Breast epithelium (tissue), 3 donors: Measurements from ENCODE around the gene PLIN3.

Source experiments
- POLR2AphosphoS5 ChIP-seq, 3 donors: sonication (generic); formaldehyde crosslinking; IDR thresholded peaks; one replicate each; pipeline ENCODE4 v1.6.1; 2017; ENCODE audit warnings: antibody characterized with exemption in 3 of 3
- TF ChIP-seq, protein P1 (sequence below), 3 donors: fragments of 450-650 bp; IDR thresholded peaks; one replicate each; pipeline ENCODE4 v1.5.1; 2016 to 2017; ENCODE audit warnings: antibody characterized with exemption in 3 of 3, mild to moderate bottlenecking in 3 of 3, moderate library complexity in 3 of 3

DNA sequence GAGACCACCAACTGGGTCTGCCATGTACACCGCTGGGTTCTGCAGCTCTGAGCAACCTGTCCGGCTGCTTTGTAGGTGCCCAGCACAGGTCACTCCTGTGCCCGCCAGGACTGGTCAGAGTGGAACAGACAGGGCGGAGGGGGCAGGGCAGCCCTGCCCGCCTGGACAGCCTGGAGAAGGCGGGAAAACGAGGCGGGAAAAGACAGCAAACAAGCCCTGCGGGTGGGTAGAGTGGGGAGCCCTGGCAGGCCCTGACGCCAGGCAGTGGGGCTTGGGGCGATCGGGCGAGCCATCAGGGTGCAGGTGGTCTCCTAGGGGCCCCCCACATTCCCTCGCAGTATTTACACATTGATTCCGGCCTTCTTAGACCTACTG is 41.3 kb upstream of the PLIN3 start:
- TF ChIP-seq, protein P1, sequence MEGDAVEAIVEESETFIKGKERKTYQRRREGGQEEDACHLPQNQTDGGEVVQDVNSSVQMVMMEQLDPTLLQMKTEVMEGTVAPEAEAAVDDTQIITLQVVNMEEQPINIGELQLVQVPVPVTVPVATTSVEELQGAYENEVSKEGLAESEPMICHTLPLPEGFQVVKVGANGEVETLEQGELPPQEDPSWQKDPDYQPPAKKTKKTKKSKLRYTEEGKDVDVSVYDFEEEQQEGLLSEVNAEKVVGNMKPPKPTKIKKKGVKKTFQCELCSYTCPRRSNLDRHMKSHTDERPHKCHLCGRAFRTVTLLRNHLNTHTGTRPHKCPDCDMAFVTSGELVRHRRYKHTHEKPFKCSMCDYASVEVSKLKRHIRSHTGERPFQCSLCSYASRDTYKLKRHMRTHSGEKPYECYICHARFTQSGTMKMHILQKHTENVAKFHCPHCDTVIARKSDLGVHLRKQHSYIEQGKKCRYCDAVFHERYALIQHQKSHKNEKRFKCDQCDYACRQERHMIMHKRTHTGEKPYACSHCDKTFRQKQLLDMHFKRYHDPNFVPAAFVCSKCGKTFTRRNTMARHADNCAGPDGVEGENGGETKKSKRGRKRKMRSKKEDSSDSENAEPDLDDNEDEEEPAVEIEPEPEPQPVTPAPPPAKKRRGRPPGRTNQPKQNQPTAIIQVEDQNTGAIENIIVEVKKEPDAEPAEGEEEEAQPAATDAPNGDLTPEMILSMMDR (IDR thresholded peaks at IDR 0.05), result no peak
- TF ChIP-seq POLR2AphosphoS5 (IDR thresholded peaks at IDR 0.05), result no peak
